ENCODE measurements around the gene BACE2. TPM values are rescaled to one million over a fixed set of nuclear protein-coding genes. Genes with fewer than 3 reads are reported as not detected.
"Not testable (repeated sequence)": the region's sequence is repeated elsewhere in the genome, so short reads cannot be mapped to it uniquely, and the experiment has no call there.

BACE2 gene
- total RNA-seq, 1 experiment from 2014 or later, result 21.3 TPM

- Mint-ChIP-seq H3K36me3 (ENCODE audit: insufficient read depth, unreplicated experiment) (peaks cover 20% of the 10 kb centered on the region), H3K4me1 (ENCODE audit: insufficient read depth, unreplicated experiment) (no peaks in the 10 kb centered on the region), H3K4me3 (ENCODE audit: unreplicated experiment) (no peak overlapping the region), H3K9me3 (ENCODE audit: unreplicated experiment) (no peaks in the 10 kb centered on the region), H3K27me3 (ENCODE audit: insufficient read depth, unreplicated experiment) (no peaks in the 10 kb centered on the region), H3K27ac (ENCODE audit: low read depth, unreplicated experiment) (no peak overlapping the region)
- no TSS peak for BruUV-seq (replicated peaks)
- no peak for DNase-seq (ENCODE audit: unreplicated experiment)
- TF ChIP-seq CTCF (IDR thresholded peaks at IDR 0.05; ENCODE audit: unreplicated experiment), result no peak
- POLR2A ChIA-PET, result interaction anchor here (0.7 kb wide), 1 partner anchor 489 kb away, joined by 3 read pairs; no protein-coding TSS in a partner anchor
- CTCF ChIA-PET, result interaction anchor here (0.6 kb wide), 1 partner anchor 63 kb away, joined by 3 read pairs; no protein-coding TSS in a partner anchor
- intact Hi-C loops (cut with micrococcal nuclease), result no loop called here
Measured at GRCh38 chr21:41236352-41236973, 68.5 kb downstream of the BACE2 start.

- peaks cover 15% of the 10 kb centered on the region for H3K36me3 Mint-ChIP-seq (ENCODE audit: insufficient read depth, unreplicated experiment)
- H3K27ac Mint-ChIP-seq (ENCODE audit: low read depth, unreplicated experiment); H3K9me3 Mint-ChIP-seq (ENCODE audit: unreplicated experiment); H3K4me1 Mint-ChIP-seq (ENCODE audit: insufficient read depth, unreplicated experiment); intact Hi-C loops (cut with micrococcal nuclease); H3K4me3 Mint-ChIP-seq (ENCODE audit: unreplicated experiment); BruUV-seq (replicated peaks); POLR2A ChIA-PET; H3K27me3 Mint-ChIP-seq (ENCODE audit: insufficient read depth, unreplicated experiment): not testable (repeated sequence)
- peak; percentile 11 for DNase-seq (ENCODE audit: unreplicated experiment)
- CTCF ChIA-PET, result interaction anchor here (0.6 kb wide), 1 partner anchor 40 kb away, joined by 3 read pairs; no protein-coding TSS in a partner anchor
Measured at GRCh38 chr21:41238081-41238796, 70.3 kb downstream of the BACE2 start.

DNA sequence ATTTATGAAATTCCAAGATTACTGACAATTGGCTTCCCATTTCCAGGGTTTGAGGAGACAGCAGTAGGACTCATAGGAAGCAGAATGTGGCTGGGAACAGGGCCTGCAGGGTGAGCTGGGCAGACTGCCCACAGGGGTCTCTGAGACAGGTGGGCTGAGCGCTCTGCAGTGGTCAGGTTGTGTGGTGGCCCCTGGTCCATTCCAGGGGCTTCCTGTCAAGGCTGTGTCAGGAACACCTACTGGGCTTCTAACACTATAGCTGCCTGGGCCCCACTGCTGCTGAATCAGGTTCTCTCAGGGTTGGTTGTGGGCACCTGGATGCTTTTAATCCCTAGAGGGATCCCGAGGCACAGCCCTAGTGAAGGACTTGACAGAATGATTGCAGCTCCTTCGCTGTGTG lies 72.1 kb downstream of the BACE2 start:
- intact Hi-C loops (cut with micrococcal nuclease), result no loop called here
- H3K9me3 Mint-ChIP-seq (ENCODE audit: unreplicated experiment), result no peaks in the 10 kb centered on the region
- ChIA-PET CTCF (no interaction called here), POLR2A (no interaction called here)
- DNase-seq (ENCODE audit: unreplicated experiment), result no peak
- no peak for TF ChIP-seq CTCF (IDR thresholded peaks at IDR 0.05; ENCODE audit: unreplicated experiment)
- no peak overlapping the region for H3K4me3 Mint-ChIP-seq (ENCODE audit: unreplicated experiment)
- peaks cover 28% of the 10 kb centered on the region for H3K36me3 Mint-ChIP-seq (ENCODE audit: insufficient read depth, unreplicated experiment)
- no peaks in the 10 kb centered on the region for H3K4me1 Mint-ChIP-seq (ENCODE audit: insufficient read depth, unreplicated experiment)
- no TSS peak for BruUV-seq (replicated peaks)
- no peak overlapping the region for H3K27ac Mint-ChIP-seq (ENCODE audit: low read depth, unreplicated experiment)
- no peaks in the 10 kb centered on the region for H3K27me3 Mint-ChIP-seq (ENCODE audit: insufficient read depth, unreplicated experiment)

DNA sequence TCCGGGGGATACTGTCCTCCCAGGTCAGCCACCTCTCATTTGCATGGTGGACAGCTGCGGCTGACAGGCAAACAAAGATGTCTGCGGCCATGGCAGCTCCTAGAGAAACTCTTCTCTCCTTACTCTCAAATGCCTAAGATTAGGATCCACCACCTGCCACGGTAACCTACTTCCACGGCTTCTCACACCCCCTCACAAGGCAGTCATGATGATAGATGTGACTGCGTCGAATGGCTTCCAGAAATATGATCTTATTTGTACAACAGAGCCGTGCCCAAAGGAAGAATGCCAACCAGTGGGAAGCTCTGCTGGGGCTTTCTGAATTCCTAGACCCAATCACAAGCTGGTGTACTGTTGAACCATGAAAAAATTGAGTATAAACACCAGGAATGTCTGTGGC lies 73.4 kb downstream of the BACE2 start:
- H3K27ac Mint-ChIP-seq (ENCODE audit: low read depth, unreplicated experiment), result no peak overlapping the region
- H3K36me3 Mint-ChIP-seq (ENCODE audit: insufficient read depth, unreplicated experiment), result peaks cover 35% of the 10 kb centered on the region
- no peaks in the 10 kb centered on the region for H3K4me1 Mint-ChIP-seq (ENCODE audit: insufficient read depth, unreplicated experiment)
- TF ChIP-seq CTCF (IDR thresholded peaks at IDR 0.05; ENCODE audit: unreplicated experiment), result no peak
- DNase-seq (ENCODE audit: unreplicated experiment), result no peak
- BruUV-seq (replicated peaks), result no TSS peak
- no peak overlapping the region for H3K4me3 Mint-ChIP-seq (ENCODE audit: unreplicated experiment)
- no peaks in the 10 kb centered on the region for H3K27me3 Mint-ChIP-seq (ENCODE audit: insufficient read depth, unreplicated experiment)
- ChIA-PET CTCF (interaction anchor here (1.0 kb wide), 1 partner anchor 71 kb away, joined by 3 read pairs; no protein-coding TSS in a partner anchor), POLR2A (no interaction called here)
- intact Hi-C loops (cut with micrococcal nuclease), result no loop called here
- H3K9me3 Mint-ChIP-seq (ENCODE audit: unreplicated experiment), result no peaks in the 10 kb centered on the region
